Measurements from ENCODE around the gene CFAP73.
"Not testable (repeated sequence)": the region's sequence is repeated elsewhere in the genome, so short reads cannot be mapped to it uniquely, and the experiment has no call there.

The CFAP73 gene

DNA sequence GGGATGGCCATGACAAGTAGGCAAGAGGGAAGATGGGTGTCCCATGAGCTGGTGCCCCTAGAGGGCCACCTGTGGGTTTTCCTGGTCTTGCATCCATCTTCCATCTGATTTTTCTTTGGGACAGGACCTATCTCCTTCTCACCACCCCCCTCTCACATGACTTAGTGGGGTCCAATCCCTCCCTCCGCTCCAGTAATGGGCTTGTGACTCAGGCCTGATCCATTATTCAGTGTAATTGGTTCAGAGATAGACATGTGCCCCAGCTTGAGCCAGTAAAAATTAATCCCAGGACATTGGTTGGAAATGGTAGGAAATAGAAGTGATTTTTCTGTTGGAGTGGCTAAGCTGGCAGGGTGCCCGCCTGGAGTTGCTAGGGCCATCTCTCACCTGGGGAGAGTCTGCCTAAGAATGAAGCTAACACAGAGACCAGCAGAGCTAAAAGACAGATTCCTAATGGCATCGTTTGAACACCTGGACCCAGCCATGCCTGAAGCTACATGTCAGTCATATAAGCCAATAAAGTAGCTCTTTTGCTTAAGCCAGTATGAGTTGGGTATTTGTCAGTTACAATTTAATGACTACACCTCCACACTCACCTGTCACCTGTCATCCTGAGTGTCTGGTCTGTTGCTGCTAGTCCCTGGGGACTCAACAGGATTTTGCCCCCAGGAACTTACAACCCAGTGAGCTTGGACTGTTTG lies 28.7 kb upstream of the CFAP73 start:
- peak in 1 of 2 experiments; percentile 36 for DNase-seq

DNA sequence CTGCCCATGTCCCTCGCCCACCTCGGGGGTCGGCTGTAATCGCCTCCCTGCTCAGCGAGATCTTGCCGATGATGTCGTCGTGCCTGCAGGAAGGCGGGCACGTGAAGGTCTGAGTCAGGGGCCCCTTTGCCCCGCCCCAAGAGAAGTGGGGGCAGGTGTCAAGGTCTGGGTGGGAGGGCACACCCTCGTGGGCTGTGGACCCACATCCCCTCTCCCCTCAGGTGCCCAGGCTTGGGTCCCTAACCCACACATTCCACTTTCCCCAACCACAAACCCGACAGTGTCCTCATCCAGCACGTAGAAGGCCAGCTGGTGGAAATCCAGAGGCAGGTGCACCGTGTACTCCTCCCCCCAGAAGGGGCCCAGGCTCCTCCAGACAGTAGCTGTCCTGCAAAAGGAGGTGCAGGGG lies 21.7 kb upstream of the CFAP73 start:
- no peak for DNase-seq

DNA sequence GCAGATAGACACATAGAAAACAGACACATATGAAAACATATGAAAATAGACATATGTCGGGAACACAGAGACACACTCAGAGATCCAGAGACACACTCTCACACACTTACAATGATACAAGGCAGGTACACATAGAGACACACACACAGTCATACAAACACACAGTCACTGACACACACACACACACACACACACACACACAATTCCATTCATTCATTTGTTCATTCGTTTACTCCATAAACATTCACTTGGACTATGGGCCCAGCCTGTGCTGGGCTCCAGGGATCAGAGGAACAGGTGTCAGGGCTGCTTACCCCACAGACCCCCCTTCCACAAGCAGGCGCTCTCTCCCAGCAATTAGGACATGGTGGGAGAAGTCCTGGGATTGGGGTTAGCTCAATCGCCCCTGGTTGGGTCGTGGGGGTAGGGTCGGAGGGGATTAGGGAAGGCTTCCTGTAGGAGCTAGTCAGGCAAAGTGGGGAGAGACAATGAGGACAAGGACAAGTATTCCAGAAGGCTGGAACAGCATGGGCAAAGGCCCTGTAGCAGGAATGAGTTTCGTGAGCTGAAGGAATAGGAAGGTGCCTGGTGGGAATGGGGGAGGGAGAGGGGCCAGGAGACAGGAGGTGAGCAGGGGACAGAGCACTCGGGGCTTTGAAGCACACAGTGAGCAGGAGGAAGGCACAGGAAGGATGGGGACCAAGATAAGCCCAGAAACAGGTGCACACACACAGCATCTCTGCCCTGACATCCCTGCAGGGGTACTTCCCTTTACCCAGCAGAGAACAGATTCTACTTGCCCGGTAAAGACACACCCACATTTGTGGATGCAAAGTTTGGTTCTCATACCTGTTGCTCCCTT lies 20.5 kb upstream of the CFAP73 start:
- no peak for DNase-seq

DNA sequence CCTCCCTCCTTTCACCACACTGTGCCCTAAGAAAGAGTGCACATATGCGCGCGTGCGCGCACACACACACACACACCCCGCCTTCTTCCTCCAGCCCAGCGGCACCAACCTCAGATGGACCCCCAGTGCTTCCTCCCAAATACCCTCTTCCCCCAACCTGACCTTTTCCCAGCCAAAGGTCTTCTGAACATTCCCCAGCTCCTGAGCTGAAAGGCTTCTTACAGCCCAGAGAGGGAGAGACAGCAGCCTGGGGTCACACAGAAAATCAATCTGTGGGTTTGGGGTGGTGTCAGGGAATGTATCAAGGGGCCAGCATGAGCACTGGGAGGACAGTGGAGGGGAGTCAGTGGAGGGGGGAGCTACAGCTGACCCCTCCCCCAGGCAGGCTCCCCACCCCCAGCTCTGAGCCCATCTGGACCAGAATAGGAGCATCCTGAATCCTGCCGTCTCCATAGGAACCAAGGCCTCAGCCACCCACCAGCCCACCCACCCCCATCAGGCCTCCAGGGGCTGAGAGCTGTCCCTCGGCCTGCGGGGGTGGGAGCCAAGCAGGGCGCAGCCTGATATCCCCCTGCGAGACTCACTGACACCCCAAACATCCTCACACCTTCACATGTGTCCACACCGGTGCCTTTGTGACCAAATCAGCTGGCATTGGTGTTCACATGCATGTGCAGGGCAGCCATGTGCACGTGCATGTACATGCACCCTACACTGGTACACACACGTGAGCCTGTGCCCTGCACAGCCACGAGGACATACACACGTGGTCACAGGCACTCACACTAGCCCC lies 19.7 kb upstream of the CFAP73 start:
- DNase-seq = no peak

DNA sequence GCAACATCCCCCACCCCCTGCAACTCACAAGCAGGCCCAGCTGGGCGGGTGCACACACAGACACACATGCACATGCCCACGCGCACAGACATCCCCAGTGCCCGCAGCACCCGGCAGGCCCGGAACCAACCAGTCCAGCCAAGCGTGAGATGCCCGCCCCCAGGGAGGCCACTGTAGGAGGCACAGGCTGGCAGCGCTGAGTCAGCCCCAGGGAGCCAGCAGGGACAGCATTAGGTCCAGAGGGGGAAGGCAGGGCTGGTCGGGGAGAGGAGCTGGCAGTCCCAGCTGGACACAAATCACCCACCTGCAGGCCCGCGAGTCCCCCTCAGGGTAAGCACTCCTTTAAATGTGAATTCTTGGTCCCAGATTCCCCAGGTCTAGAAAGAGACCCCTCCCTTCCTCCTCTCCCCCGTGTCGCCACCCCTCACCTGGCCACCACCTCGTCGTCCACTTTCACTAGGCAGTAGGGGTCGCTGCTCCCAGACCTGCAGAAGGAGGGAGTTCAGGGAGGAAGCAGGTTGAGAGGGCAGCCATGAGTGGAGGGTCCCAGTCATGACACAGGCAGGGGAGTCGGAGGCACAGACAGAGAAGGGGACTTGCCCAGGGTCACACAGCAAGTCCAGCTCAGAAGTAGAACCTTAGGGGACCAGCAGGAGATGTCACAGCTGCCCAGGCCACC lies 18.9 kb upstream of the CFAP73 start:
- DNase-seq = no peak

DNA sequence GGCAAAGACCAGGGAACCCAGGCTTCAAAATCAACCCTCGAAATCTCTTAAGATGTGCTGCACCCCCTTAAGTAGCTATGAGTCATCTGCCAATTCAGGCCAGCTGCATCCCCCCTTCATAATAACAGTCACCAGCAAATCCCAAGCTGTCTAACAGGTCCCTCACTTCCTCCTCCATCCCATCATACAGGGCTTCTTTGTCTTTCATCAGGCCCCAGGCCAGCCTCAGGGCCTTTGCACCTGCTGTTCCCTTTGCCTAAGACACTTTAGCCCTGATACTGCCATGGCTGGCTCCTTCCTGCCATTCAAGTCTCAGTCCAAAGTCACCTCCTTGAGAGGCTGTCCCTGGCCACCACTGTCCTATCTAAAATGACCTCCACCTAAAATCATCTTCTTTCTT lies 18.0 kb upstream of the CFAP73 start:
- DNase-seq = no peak

DNA sequence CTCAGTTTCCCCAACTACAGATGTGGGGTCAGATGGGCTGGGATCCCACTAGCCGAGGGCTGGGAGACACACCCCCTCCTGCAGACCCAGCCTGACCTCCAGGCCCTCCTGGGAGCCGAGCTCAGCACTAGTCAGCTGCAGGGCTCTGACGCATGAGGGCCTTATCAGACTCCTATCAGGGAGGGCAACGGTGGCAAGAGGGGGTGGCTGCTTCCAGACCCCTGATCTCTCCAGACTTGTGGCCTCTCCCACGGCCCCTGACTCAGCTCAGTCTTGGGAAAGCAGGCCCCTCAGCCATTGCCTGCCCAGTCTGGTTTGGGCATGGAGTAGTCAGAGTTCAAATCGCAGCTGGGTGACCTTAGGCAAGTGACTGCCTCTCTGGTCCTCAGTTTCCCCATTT lies 16.5 kb upstream of the CFAP73 start:
- no peak for DNase-seq

DNA sequence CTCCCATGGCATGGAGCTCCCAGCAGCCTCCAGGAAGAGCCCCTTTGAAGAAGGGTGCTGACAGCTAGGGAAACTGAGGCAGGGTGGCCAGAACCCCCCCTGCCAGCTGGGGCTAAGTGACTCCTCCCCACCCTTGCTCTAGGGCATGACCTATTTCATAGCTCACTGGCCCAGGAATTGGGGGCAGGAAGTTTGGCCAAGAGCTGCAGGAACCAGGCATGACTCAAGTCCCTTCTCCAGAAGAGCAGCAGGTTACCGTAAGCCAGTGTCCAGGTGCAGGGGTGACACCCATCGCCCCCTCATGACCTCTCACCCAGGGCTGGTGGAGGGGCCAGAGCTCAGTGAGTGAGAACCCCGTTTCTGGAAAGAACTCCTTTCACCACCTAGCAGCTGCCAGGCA lies 15.9 kb upstream of the CFAP73 start:
- no peak for DNase-seq

DNA sequence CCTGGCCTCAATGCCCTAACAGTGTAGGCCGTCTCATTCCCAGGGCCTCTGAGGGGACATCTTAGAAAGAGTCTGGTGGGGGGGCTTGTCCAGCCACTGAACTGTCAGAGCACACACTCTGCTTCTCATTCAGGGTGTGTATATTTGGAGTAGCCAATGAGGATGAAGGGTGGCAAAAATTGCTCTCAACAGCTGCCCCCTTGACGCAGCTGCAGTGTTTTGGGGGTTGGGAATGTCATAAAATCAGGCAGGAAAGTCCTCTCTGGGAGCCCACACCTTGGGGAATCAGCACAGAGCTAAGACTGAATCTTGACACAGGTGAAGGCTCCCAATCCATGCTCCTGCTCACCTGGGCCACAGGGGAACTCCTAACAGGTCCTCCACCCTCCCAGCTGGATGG lies 15.5 kb upstream of the CFAP73 start:
- no peak for DNase-seq

DNA sequence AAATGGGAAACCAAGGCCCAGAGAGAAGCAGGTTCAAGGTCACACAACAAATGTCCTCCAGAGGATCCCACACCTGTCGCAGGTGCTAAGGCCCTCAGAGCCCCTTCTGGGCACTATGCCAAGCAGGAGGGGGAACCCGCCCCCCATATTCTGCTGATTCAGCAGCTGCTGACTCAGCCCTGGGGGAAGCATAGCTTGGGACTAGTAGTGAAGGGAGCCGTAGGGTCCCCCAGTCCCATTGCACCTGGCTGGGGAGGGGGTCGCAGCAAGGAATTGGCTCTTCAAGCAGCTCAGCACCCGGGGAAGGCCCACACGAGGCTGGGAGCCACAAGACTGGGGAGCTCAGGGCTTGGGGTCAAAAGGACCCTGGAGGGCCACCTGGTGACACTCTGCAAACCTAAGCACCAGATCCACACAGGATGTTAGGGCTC lies 15.0 kb upstream of the CFAP73 start:
- no peak for DNase-seq

DNA sequence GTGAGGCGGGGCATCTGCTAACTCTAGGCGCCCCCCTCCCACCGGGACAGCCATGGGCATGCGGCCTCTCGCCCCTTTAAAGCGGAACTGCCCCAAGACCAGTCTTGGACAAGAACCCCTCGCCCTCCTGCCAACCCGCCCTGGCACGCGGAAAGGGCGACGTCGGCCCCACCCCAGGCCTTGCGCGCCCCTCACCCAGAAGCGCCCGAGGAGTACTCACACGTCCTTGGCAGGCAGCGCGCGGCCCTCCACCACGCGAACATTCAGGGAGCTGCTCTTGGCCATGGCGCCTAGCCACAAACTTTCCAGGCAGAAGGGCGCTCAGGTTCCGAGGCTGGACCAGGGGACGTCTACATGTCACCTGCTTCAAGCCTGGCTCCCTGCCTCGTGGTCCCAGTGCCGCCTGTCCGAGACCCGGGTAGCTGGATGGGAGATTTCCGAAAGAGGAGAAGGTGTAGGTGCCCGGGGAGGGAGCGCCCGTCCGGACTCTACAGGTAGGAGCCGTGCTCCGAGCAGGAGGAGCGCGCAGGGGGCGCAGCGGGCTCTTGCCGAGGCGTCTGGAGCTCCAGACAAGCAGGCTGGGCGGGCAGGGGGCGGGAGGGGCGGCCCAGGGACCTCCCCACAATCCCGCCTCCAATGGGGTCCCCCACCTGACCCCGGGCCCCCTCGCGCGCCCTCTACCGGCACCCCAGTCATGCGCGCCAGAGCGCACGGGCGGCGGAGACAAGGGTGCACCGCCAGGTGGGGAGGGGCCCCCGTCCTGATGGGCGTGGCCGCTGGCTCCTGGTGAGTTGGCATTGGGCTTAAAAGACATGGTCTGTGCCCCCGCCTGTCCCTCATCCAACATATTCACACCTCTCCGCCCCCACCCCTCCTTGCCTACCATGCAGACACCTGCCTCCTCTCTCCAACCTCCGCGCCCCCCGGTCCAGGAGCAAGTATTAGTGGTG lies 14.1 kb upstream of the CFAP73 start, which contains the start of gene RASAL1:
TSS of gene RASAL1 (minus strand) at position 584 of the 950 bp plus-strand sequence. CDS start at position 285, 299 bp downstream.
- DNase-seq = peak; percentile 35 to 66

DNA sequence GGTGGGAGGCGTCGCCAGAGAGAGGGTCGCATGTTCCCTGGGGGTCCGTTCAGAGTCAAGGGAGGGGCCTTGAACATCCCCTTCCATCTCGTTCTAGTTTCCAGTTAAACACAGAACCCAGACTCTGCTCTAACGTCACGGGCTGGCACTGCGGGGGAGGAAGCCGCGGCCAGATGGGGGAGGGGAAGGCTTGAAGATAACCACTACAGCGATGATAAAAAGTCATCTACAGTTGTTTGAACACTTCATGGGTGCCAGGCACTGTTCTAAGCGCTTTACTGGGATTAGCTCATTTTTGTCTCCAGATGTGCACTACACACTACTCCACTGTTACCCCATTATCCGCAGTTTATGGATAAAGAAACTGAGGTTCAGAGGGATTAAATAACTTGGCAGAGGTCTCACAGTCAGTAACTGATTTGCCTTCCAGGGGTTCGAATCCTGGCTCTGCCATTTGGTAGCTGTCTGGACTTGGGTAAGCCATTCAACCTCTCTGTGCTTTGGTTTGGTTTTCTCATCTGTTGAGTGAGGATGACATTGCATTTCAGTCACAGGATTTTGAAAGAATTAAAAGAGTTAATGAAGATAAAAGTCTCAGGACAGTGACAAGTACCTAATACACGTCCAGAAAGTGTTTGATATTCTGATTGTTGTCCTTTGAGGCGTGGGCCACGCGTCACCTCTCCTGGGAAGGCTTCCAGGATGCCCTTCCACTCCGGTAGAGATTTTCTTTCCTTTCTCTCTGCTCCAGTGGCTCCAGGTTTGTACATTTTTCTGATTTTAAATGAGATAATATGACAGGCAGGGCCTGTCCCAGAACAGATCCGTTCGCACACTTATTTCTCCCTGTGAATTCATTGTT lies 13.2 kb upstream of the CFAP73 start:
- no peak for DNase-seq

DNA sequence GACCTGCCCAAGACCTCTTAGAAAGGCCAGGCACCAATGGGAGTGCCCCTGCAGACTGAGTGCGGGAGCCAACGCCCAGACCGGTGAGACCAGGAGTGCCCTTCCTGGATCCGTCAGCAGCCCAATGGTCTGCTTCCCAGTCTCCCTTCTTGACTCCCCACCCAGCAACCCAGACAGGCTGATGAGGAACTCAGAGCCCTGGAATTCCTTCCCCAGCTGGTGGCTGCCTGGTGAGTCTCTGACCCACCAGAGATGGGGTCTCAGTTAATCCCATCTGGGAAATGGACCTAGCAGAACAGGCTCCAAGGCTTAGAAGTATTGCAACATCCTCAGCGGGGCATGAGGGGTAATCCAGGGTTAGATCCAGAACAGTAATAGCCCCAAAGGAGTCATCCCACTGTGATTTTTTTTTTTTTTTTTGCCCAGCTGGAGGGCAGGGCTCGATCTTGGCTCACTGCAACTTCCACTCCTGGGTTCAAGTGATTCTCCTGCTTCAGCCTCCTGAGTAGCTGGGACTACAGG lies 12.5 kb upstream of the CFAP73 start:
- DNase-seq = no peak

DNA sequence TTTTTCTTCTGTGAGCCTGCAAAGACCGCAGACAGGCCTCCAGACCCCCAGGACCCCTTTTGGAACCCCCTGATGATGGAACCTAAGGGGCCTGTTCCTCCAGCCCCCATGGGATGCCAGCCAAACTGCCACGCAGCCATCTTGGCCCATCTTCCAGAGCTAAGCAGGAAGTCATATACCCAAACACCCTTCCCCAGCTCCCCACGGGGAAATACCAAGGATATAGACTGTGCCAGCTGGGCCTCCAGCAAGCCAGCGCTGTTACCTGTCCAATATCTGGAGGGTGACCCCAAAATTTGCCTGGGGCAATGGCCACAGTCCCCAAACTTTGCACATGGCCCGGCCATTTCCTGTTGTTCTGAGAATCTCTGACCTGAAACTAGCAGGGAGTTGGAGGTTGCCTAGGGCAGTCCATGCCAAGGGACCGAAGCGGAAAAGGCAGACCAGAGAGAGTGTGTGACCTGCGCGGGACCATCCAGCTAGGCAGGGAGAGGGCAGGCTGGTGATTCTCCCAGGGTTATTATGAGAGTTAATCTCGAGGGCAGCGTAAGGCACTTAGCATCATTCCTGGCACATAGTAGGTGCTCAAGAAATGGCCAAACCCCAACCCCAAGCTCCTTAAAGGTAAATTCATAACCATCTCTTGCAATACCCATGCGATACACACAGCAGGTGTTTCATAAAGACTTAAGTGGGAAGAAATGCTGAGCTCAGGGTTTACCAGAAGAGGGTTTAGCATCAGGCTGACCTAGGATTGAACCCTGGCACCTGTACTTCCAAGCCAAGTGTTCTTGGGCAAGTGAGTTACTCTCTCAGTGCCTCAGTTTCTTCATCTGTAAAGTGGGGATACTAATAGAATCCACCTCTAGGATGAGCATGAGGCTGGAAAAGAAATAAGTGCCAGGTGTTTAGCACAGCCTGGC lies 11.4 kb upstream of the CFAP73 start:
- no peak for DNase-seq

DNA sequence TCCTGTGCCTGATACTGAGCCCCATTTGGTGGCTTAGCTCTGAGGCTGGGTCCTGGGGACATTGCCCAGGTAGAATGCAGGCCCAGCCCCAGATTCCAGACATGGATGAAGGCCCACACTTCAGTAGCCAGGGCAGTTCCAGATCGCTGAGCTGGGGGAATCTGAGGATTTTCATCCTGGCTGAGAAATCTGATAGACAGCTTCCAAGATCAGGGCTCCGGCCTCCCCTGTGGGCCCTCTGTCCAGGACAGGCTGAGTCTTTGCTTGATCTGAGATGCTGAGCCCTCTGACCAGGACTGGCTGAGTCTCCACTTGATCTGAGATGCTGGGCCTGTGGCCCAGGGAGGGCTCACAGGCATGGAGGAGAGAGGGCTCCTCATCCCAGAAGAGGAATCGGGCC lies 10.7 kb upstream of the CFAP73 start:
- no peak for DNase-seq

DNA sequence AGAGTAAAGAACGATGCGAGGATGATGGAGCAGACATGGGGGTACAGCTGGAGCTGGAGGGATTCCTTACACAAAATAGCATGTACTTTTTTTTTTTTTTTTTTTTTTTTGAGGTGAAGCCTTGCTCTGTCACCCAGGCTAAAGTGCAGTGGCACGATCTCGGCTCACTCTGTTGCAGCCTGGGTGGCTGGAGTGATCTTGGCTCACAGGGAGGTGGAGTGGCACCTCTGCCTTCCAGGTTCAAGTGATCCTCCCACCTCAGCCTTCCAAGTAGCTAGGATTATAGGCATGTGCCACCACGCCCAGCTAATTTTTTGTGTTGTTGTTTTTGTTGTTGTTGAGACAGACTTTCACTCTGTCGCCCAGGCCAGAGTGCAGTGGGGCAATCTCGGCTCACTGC lies 8.8 kb upstream of the CFAP73 start:
- no peak for DNase-seq

DNA sequence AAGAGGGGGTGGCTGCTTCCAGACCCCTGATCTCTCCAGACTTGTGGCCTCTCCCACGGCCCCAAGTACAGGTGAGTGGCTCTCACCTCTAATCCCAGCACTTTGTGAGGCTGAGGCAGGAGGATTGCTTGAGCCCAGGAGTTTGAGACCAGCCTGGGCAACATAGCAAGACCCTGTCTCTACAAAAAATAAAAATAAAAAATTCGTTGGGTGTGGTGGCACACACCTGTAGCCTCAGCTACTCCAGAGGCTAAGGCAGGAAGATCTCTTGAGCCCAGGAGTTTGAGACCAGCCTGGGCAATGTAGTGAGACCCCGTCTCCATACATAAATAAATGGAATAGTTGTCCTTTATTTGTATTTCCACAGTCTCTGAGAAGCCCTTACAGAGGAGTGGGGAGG lies 7.8 kb upstream of the CFAP73 start:
- not testable (repeated sequence) for DNase-seq

DNA sequence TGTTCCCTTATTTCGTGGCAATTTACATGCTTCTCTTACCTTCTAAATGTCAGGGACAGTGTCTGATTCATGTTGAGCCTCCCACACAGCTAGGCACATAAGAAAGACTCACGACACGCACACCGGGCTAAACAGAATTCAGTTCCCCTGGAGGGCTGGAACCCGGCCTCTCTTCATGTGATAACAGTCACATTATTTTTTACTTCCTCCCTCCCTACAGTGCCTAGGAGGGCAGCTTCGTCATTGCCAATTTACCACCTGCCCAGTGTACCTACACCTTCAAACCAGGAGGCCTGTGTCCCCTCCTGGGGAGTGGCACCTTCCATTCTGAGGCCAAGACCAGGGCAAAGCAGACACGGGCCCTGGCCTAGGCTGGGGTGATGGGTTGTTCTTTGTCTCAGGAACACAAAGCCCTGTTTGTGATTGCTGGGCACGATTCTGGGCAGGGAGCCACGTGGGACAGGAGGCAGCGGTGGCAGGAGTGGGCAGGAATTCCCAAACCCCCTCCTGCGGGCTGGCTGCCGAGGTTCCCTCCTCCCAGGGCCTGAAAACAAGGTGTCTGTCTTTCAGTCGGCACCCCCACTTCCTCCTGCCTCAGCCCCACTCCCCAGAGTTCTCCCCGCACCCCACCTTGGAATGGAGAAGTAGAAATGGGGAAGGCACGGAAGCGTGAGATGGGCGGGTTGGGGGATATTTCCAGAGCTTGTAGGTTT lies 7.2 kb upstream of the CFAP73 start:
- DNase-seq = no peak
